ENCODE data around the gene PPM1J. TPM values are rescaled to one million over a fixed set of nuclear protein-coding genes. Genes with fewer than 3 reads are reported as not detected.
A peak's percentile ranks its signal among the peaks of the same experiment; 100 is the strongest.

Gene PPM1J
- total RNA-seq, 1 donor from 2014 or later: 5.2 TPM

GRCh38 chr1:112720800-112721199 is 5.7 kb upstream of the PPM1J start:
- FAIRE-seq (no peak), DNase-seq (ENCODE audit: low read depth) (no peak)
- Mint-ChIP-seq H3K4me1 (ENCODE audit: low read depth, unreplicated experiment) (peaks cover 18% of the 10 kb centered on the region), H3K4me3 (ENCODE audit: unreplicated experiment) (no peak overlapping the region), H3K27ac (ENCODE audit: unreplicated experiment) (no peak overlapping the region), H3K36me3 (ENCODE audit: low read depth, unreplicated experiment) (no peaks in the 10 kb centered on the region), H3K9me3 (ENCODE audit: unreplicated experiment) (no peaks in the 10 kb centered on the region), H3K27me3 (ENCODE audit: low read depth, unreplicated experiment) (peaks cover 16% of the 10 kb centered on the region)
- H2AFZ ChIP-seq (ENCODE audit: low read depth, low read length): no peak overlapping the region
- H3K4me3 ChIP-seq (ENCODE audit: insufficient read depth, low read depth, low read length): no peak overlapping the region
- H3K9ac ChIP-seq (ENCODE audit: low read length): no peak overlapping the region
- H3K4me2 ChIP-seq (ENCODE audit: low read length): no peak overlapping the region
- no peaks in the 10 kb centered on the region for H3K9me3 ChIP-seq (ENCODE audit: insufficient read depth, low read depth, low read length)
- H3K79me2 ChIP-seq (ENCODE audit: insufficient read depth, low read length): no peaks in the 10 kb centered on the region
- peaks cover 21% of the 10 kb centered on the region for H3K4me1 ChIP-seq (ENCODE audit: insufficient read depth, low read length)
- peaks cover 4% of the 10 kb centered on the region for H3K27me3 ChIP-seq (ENCODE audit: insufficient read depth, low read length)
- no peaks in the 10 kb centered on the region for H3K36me3 ChIP-seq (ENCODE audit: insufficient read depth, low read length)
- TF ChIP-seq EZH2 (IDR thresholded peaks at IDR 0.05; ENCODE audit: insufficient read depth, low read length) (no peak), CTCF (IDR thresholded peaks at IDR 0.05; ENCODE audit: insufficient read depth, low read depth, low read length) (no peak)
- no peaks in the 10 kb centered on the region for H4K20me1 ChIP-seq (ENCODE audit: insufficient read depth, low read length)
- H3K27ac ChIP-seq (ENCODE audit: low read depth, low read length): no peak overlapping the region

GRCh38 chr1:112719706-112720105 is 4.6 kb upstream of the PPM1J start:
- Histone ChIP-seq H3K4me1 (ENCODE audit: insufficient read depth, low read length) (peaks cover 28% of the 10 kb centered on the region), H4K20me1 (ENCODE audit: insufficient read depth, low read length) (no peaks in the 10 kb centered on the region), H3K4me2 (ENCODE audit: low read length) (no peak overlapping the region), H3K4me3 (ENCODE audit: insufficient read depth, low read depth, low read length) (no peak overlapping the region), H3K9ac (ENCODE audit: low read length) (no peak overlapping the region), H3K27ac (ENCODE audit: low read depth, low read length) (no peak overlapping the region), H3K79me2 (ENCODE audit: insufficient read depth, low read length) (no peaks in the 10 kb centered on the region), H3K9me3 (ENCODE audit: insufficient read depth, low read depth, low read length) (no peaks in the 10 kb centered on the region), H3K27me3 (ENCODE audit: insufficient read depth, low read length) (peaks cover 4% of the 10 kb centered on the region), H3K36me3 (ENCODE audit: insufficient read depth, low read length) (no peaks in the 10 kb centered on the region), H2AFZ (ENCODE audit: low read depth, low read length) (no peak overlapping the region)
- TF ChIP-seq CTCF (IDR thresholded peaks at IDR 0.05; ENCODE audit: insufficient read depth, low read depth, low read length): no peak
- no peak for TF ChIP-seq EZH2 (IDR thresholded peaks at IDR 0.05; ENCODE audit: insufficient read depth, low read length)
- Mint-ChIP-seq H3K4me1 (ENCODE audit: low read depth, unreplicated experiment) (peaks cover 18% of the 10 kb centered on the region), H3K27me3 (ENCODE audit: low read depth, unreplicated experiment) (peaks cover 16% of the 10 kb centered on the region), H3K36me3 (ENCODE audit: low read depth, unreplicated experiment) (no peaks in the 10 kb centered on the region), H3K27ac (ENCODE audit: unreplicated experiment) (no peak overlapping the region), H3K9me3 (ENCODE audit: unreplicated experiment) (no peaks in the 10 kb centered on the region), H3K4me3 (ENCODE audit: unreplicated experiment) (no peak overlapping the region)
- DNase-seq (ENCODE audit: low read depth) (no peak), FAIRE-seq (no peak)

- H3K27ac ChIP-seq (ENCODE audit: low read depth, low read length): no peak overlapping the region
- DNase-seq (ENCODE audit: low read depth): no peak
- Mint-ChIP-seq H3K27ac (ENCODE audit: unreplicated experiment) (no peak overlapping the region), H3K4me1 (ENCODE audit: low read depth, unreplicated experiment) (peaks cover 21% of the 10 kb centered on the region), H3K27me3 (ENCODE audit: low read depth, unreplicated experiment) (peaks cover 16% of the 10 kb centered on the region), H3K9me3 (ENCODE audit: unreplicated experiment) (no peaks in the 10 kb centered on the region), H3K36me3 (ENCODE audit: low read depth, unreplicated experiment) (no peaks in the 10 kb centered on the region), H3K4me3 (ENCODE audit: unreplicated experiment) (no peak overlapping the region)
- H3K4me1 ChIP-seq (ENCODE audit: insufficient read depth, low read length): peaks cover 36% of the 10 kb centered on the region
- no peaks in the 10 kb centered on the region for H3K36me3 ChIP-seq (ENCODE audit: insufficient read depth, low read length)
- H2AFZ ChIP-seq (ENCODE audit: low read depth, low read length): peak overlapping the region; percentile 22
- no peak overlapping the region for H3K9ac ChIP-seq (ENCODE audit: low read length)
- no peaks in the 10 kb centered on the region for H3K79me2 ChIP-seq (ENCODE audit: insufficient read depth, low read length)
- peaks cover 4% of the 10 kb centered on the region for H3K27me3 ChIP-seq (ENCODE audit: insufficient read depth, low read length)
- no peak for FAIRE-seq
- H4K20me1 ChIP-seq (ENCODE audit: insufficient read depth, low read length): no peaks in the 10 kb centered on the region
- H3K4me2 ChIP-seq (ENCODE audit: low read length): peak overlapping the region; percentile 78
- H3K9me3 ChIP-seq (ENCODE audit: insufficient read depth, low read depth, low read length): no peaks in the 10 kb centered on the region
- H3K4me3 ChIP-seq (ENCODE audit: insufficient read depth, low read depth, low read length): no peak overlapping the region
- TF ChIP-seq EZH2 (IDR thresholded peaks at IDR 0.05; ENCODE audit: insufficient read depth, low read length): no peak
- peak; percentile 64 for TF ChIP-seq CTCF (IDR thresholded peaks at IDR 0.05; ENCODE audit: insufficient read depth, low read depth, low read length)
Observed at GRCh38 chr1:112718691-112719418, 3.7 kb upstream of the PPM1J start.
